Breast epithelium (tissue), 3 donors: ENCODE data around the gene PAFAH2.

ENCODE experiments used
- POLR2A ChIP-seq: fragments of 450-650 bp; IDR thresholded peaks from one replicate; pipeline ENCODE4 v1.6.1; 2016; ENCODE audit warnings: antibody characterized with exemption, mild to moderate bottlenecking, moderate library complexity
- POLR2AphosphoS5 ChIP-seq, 3 donors: sonication (generic); formaldehyde crosslinking; IDR thresholded peaks; one replicate each; pipeline ENCODE4 v1.6.1; 2017; ENCODE audit warnings: antibody characterized with exemption in 3 of 3
- TF ChIP-seq, protein P1 (sequence below), 3 donors: fragments of 450-650 bp; IDR thresholded peaks; one replicate each; pipeline ENCODE4 v1.5.1; 2016 to 2017; ENCODE audit warnings: antibody characterized with exemption in 3 of 3, mild to moderate bottlenecking in 3 of 3, moderate library complexity in 3 of 3

DNA sequence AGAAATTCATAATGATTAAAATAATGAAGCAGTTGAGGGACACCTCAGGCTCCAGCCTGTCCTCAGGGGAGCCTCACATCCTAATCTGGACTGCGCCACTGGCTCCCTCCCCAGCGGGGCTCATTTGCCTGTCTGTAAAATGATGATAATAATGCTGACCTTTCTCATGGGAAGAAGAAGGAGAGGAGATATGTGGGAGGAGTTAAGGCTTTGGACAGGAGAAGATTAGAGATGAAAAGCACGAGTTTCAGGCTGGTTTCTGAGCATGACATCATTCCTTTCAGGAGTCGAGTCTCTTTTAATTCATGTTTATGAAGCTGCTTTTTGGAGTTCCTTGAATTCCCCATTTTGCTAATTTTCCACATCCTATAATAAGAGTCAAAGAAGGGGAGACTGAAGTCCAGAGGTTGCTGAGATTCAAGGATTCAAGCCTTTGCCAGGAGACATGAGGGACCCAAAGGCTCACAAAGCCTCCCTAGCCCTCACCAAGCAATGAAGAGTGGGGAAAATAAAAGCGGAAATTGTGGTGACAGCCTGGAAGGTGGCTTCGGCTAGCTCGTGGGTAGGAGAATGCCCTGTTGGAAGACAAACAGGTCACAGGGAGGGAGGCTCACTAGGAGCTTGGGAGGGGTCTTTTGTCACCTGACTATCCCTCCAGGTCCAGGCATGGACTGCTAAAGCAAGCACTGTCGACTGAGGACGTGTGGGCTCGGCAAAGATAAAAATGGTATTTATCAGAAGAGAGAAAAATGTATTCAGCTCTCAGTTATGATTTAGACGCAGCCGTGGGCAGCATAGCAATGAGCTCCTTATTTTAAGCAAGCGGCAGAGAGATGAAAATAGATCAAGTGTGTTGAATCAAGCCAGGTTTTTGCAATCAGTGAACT is 64.1 kb downstream of the PAFAH2 start:
- TF ChIP-seq, protein P1, sequence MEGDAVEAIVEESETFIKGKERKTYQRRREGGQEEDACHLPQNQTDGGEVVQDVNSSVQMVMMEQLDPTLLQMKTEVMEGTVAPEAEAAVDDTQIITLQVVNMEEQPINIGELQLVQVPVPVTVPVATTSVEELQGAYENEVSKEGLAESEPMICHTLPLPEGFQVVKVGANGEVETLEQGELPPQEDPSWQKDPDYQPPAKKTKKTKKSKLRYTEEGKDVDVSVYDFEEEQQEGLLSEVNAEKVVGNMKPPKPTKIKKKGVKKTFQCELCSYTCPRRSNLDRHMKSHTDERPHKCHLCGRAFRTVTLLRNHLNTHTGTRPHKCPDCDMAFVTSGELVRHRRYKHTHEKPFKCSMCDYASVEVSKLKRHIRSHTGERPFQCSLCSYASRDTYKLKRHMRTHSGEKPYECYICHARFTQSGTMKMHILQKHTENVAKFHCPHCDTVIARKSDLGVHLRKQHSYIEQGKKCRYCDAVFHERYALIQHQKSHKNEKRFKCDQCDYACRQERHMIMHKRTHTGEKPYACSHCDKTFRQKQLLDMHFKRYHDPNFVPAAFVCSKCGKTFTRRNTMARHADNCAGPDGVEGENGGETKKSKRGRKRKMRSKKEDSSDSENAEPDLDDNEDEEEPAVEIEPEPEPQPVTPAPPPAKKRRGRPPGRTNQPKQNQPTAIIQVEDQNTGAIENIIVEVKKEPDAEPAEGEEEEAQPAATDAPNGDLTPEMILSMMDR (IDR thresholded peaks at IDR 0.05), result no peak
- TF ChIP-seq POLR2A (no peak), POLR2AphosphoS5 (IDR thresholded peaks at IDR 0.05) (no peak)
